A549 (cell line): ENCODE measurements around the gene NOS1AP. TPM values are rescaled to one million over a fixed set of nuclear protein-coding genes. Genes with fewer than 3 reads are reported as not detected.

Experiments
- ATAC-seq, 2 experiments: fragments of 200-7000 bp in 1 of 2; fragments of >200 bp in 1 of 2; cut with Nextera tagmentation in 1 of 2; cut with Tn5 transposase in 1 of 2; 3 replicates each; pipeline versions ENCODE4 v1.8.0 to v1.9.1; 2018 to 2020; ENCODE audit warnings: mild to moderate bottlenecking in 1 of 2, moderate library complexity in 1 of 2
- CTCF ChIA-PET: fragments of 300-600 bp; sonication (Branson Sonifier 250); formaldehyde crosslinking; extraction: SDS; loops from one replicate; lab custom pipeline; 2021; ENCODE audit warnings: antibody characterized with exemption, inconsistent platforms; lab: Yijun Ruan, JAX
- POLR2A ChIA-PET: fragments of 350-600 bp; formaldehyde crosslinking; extraction: SDS; loops from one replicate; lab custom pipeline; 2021; ENCODE audit warnings: antibody characterized with exemption, inconsistent platforms; lab: Yijun Ruan, JAX
- DNase-seq, 2 experiments: peaks; one replicate each; pipeline versions ENCODE4 v3.0.0 to v3.0.0-alpha.2; 2011 to 2016; ENCODE audit warnings: low read depth in 1 of 2, low spot score in 1 of 2
- FAIRE-seq: peaks from 2 replicates; lab custom pipeline; 2011; peaks lifted over from hg19 to GRCh38; lab: Jason Lieb, UNC
- H3K27ac ChIP-seq, 2 experiments: fragments of >200 bp; sonication (Bioruptor Twin); formaldehyde crosslinking; 3 replicates each; pipeline ENCODE4 v1.5.1; 2016 to 2017
- H3K4me1 ChIP-seq: fragments of >200 bp; sonication (Bioruptor Twin); formaldehyde crosslinking; 3 replicates; pipeline ENCODE4 v1.6.1; 2016
- H3K4me2 ChIP-seq: fragments of >200 bp; sonication (Bioruptor Twin); formaldehyde crosslinking; 3 replicates; pipeline ENCODE4 v1.6.1; 2016
- H3K4me3 ChIP-seq: fragments of >200 bp; sonication (Bioruptor Twin); formaldehyde crosslinking; 3 replicates; pipeline ENCODE4 v1.5.1; 2016
- H3K9me3 ChIP-seq: fragments of >200 bp; sonication (Bioruptor Twin); formaldehyde crosslinking; 3 replicates; pipeline ENCODE4 v1.6.1; 2016
- ATOH8 ChIP-seq: fragments of 250-450 bp; sonication (Bioruptor Pico); IDR thresholded peaks from 2 replicates; pipeline ENCODE4 v1.5.0; 2020; ENCODE audit warnings: low read depth, mild to moderate bottlenecking, moderate library complexity
- CEBPB ChIP-seq, 2 experiments: fragments of >200 bp in 1 of 2; sonication (Bioruptor Twin) in 1 of 2; formaldehyde crosslinking in 1 of 2; IDR thresholded peaks; 2 replicates each; pipeline ENCODE4 v1.6.1; 2012 to 2016
- EP300 ChIP-seq, 2 experiments: fragments of >200 bp; sonication (Bioruptor Twin); formaldehyde crosslinking; IDR thresholded peaks; 2 replicates in 1 of 2; 3 replicates in 1 of 2; pipeline ENCODE4 v1.6.1; 2016 to 2017
- ESRRA ChIP-seq: fragments of 150-350 bp; IDR thresholded peaks from 2 replicates; pipeline ENCODE4 v1.6.1; 2014; ENCODE audit warnings: mild to moderate bottlenecking, low read length, borderline replicate concordance
- FOSL2 ChIP-seq, 2 experiments: fragments of 450-650 bp in 1 of 2; fragments of >200 bp in 1 of 2; sonication (Bioruptor Twin) in 1 of 2; formaldehyde crosslinking; IDR thresholded peaks; 2 replicates each; pipeline versions ENCODE4 v1.5.0 to v1.6.1; 2016 to 2020; ENCODE audit warnings: mild to moderate bottlenecking in 1 of 2, moderate library complexity in 1 of 2
- HDAC2 ChIP-seq: fragments of 200-600 bp; sonication (generic); IDR thresholded peaks from 2 replicates; pipeline ENCODE4 v1.6.1; 2016
- JUNB ChIP-seq: fragments of >200 bp; sonication (Bioruptor Twin); formaldehyde crosslinking; IDR thresholded peaks from 2 replicates; pipeline ENCODE4 v1.6.1; 2016
- MAFK ChIP-seq: fragments of 450-650 bp; IDR thresholded peaks from 2 replicates; pipeline ENCODE4 v1.6.1; 2014; ENCODE audit not compliant: partially characterized antibody
- POLR2A ChIP-seq: IDR thresholded peaks from 2 replicates; pipeline ENCODE4 v1.6.1; 2012; ENCODE audit warnings: mild to moderate bottlenecking, low read length
- POLR2AphosphoS2 ChIP-seq: conservative IDR thresholded peaks from 2 replicates; pipeline ENCODE4 v1.6.1; 2012; ENCODE audit warnings: low read length, improper control_type of control experiment, inconsistent platforms
- RAD21 ChIP-seq, 2 experiments: fragments of >200 bp in 1 of 2; sonication (Bioruptor Twin) in 1 of 2; formaldehyde crosslinking in 1 of 2; IDR thresholded peaks in 1 of 2; conservative IDR thresholded peaks in 1 of 2; 2 replicates in 1 of 2; 3 replicates in 1 of 2; pipeline ENCODE4 v1.6.1; 2012 to 2018; ENCODE audit warnings: inconsistent platforms in 1 of 2
- SMC3 ChIP-seq: fragments of >200 bp; sonication (Bioruptor Twin); formaldehyde crosslinking; IDR thresholded peaks from 3 replicates; pipeline ENCODE4 v1.6.1; 2018; ENCODE audit warnings: inconsistent platforms
- SREBF2 ChIP-seq: fragments of 450-650 bp; IDR thresholded peaks from 2 replicates; pipeline ENCODE4 v1.6.1; 2014; ENCODE audit warnings: mild to moderate bottlenecking, moderate library complexity
- TP53 ChIP-seq: fragments of 250-450 bp; sonication (Bioruptor Pico); IDR thresholded peaks from 2 replicates; pipeline ENCODE4 v1.5.0; 2021; ENCODE audit warnings: mild to moderate bottlenecking, moderate library complexity
- ZNF302 ChIP-seq: fragments of 250-450 bp; sonication (Bioruptor Pico); IDR thresholded peaks from 2 replicates; pipeline ENCODE4 v1.9.0; 2021; ENCODE audit warnings: inconsistent platforms, mild to moderate bottlenecking, moderate library complexity
- ZSCAN20 ChIP-seq: fragments of 250-450 bp; sonication (Bioruptor Pico); IDR thresholded peaks from 2 replicates; pipeline ENCODE4 v1.8.0; 2022; ENCODE audit warnings: mild to moderate bottlenecking, moderate library complexity
- WGBS: methylation state at CpG from one replicate; pipeline ENCODE4 v1.1.6; 2017; ENCODE audit errors: missing lambda C conversion rate; 5-methylcytosine and 5-hydroxymethylcytosine counted together
- polyA plus RNA-seq, 4 experiments: library from polyadenylated mRNA; depleted of rRNA in 3 of 4; stranded (reverse); fragments of >200 nt; fragmentation: RNase III in 1 of 4; extraction: RNeasy Plus Mini Kit Qiagen cat#74134 plus additional on column Dnase treatment in 1 of 4; gene quantifications; 2 replicates in 3 of 4; 3 replicates in 1 of 4; pipeline ENCODE4 v1.2.3, GENCODE V29; 2011 to 2017
- TF ChIP-seq, protein P1 (sequence below): fragments of 200-600 bp; sonication (generic); IDR thresholded peaks from 2 replicates; pipeline ENCODE4 v1.6.1; 2016; ENCODE audit warnings: antibody characterized with exemption, mild to moderate bottlenecking, moderate library complexity
- TF ChIP-seq, protein P2 (sequence below): fragments of 150-350 bp; IDR thresholded peaks from 2 replicates; pipeline ENCODE4 v1.6.1; 2014; ENCODE audit warnings: low read depth, mild to moderate bottlenecking, low read length

Gene NOS1AP
- polyA plus RNA-seq, 2 of the 4 experiments (the other 2 are of a cell fraction), result 0.17 to 0.25 TPM

- TF ChIP-seq, protein P1, sequence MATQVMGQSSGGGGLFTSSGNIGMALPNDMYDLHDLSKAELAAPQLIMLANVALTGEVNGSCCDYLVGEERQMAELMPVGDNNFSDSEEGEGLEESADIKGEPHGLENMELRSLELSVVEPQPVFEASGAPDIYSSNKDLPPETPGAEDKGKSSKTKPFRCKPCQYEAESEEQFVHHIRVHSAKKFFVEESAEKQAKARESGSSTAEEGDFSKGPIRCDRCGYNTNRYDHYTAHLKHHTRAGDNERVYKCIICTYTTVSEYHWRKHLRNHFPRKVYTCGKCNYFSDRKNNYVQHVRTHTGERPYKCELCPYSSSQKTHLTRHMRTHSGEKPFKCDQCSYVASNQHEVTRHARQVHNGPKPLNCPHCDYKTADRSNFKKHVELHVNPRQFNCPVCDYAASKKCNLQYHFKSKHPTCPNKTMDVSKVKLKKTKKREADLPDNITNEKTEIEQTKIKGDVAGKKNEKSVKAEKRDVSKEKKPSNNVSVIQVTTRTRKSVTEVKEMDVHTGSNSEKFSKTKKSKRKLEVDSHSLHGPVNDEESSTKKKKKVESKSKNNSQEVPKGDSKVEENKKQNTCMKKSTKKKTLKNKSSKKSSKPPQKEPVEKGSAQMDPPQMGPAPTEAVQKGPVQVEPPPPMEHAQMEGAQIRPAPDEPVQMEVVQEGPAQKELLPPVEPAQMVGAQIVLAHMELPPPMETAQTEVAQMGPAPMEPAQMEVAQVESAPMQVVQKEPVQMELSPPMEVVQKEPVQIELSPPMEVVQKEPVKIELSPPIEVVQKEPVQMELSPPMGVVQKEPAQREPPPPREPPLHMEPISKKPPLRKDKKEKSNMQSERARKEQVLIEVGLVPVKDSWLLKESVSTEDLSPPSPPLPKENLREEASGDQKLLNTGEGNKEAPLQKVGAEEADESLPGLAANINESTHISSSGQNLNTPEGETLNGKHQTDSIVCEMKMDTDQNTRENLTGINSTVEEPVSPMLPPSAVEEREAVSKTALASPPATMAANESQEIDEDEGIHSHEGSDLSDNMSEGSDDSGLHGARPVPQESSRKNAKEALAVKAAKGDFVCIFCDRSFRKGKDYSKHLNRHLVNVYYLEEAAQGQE, result no peak
- no peak for TF ChIP-seq ZNF302
- TF ChIP-seq EP300 (IDR thresholded peaks at IDR 0.05), result no peak
- no peak for TF ChIP-seq ZSCAN20
Measured at GRCh38 chr1:162242804-162243203, 173.3 kb downstream of the NOS1AP start (continued).

GRCh38 chr1:162248854-162249535 is 179.5 kb downstream of the NOS1AP start:
- TF ChIP-seq FOSL2 (IDR thresholded peaks at IDR 0.05), result no peak
- no peak for TF ChIP-seq FOSL2 (CRISPR knock-in tag; IDR thresholded peaks at IDR 0.05)
- TF ChIP-seq, protein P2, sequence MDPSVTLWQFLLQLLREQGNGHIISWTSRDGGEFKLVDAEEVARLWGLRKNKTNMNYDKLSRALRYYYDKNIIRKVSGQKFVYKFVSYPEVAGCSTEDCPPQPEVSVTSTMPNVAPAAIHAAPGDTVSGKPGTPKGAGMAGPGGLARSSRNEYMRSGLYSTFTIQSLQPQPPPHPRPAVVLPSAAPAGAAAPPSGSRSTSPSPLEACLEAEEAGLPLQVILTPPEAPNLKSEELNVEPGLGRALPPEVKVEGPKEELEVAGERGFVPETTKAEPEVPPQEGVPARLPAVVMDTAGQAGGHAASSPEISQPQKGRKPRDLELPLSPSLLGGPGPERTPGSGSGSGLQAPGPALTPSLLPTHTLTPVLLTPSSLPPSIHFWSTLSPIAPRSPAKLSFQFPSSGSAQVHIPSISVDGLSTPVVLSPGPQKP, result no peak
- no peak for TF ChIP-seq SMC3
- no peak for TF ChIP-seq MAFK
- no peak for TF ChIP-seq ATOH8 (CRISPR knock-in tag)
- no peak for TF ChIP-seq RAD21 (conservative IDR thresholded peaks at IDR 0.05 in 1 of 2, IDR thresholded peaks at IDR 0.05 in 1 of 2)
- no peak for TF ChIP-seq TP53
- TF ChIP-seq ESRRA, result no peak
- no peak for TF ChIP-seq CEBPB (IDR thresholded peaks at IDR 0.05)
- TF ChIP-seq, protein P1, result no peak
- TF ChIP-seq JUNB, result no peak
- no peak for TF ChIP-seq POLR2AphosphoS2
- TF ChIP-seq HDAC2, result no peak
- TF ChIP-seq SREBF2, result no peak
- TF ChIP-seq POLR2A, result no peak
- TF ChIP-seq, all 56 proteins: peak for 0
- CTCF ChIA-PET, result interaction anchor here (1.3 to 1.5 kb wide), 2 partner anchors 13 to 17 kb away, joined by 3 to 4 read pairs; no protein-coding TSS in a partner anchor
- H3K27ac ChIP-seq, result no peak overlapping the region
- H3K4me3 ChIP-seq, result no peak overlapping the region
- ATAC-seq (no peak), FAIRE-seq (no peak), DNase-seq (no peak)
- POLR2A ChIA-PET, result no interaction called here
- H3K4me2 ChIP-seq, result no peak overlapping the region
- H3K9me3 ChIP-seq, result no peaks in the 10 kb centered on the region
- no peaks in the 10 kb centered on the region for H3K4me1 ChIP-seq
- 43% methylated on average over 3 of the region's 3 CpGs for WGBS
